Activated naive CD4-positive, alpha-beta T cell (primary cell): ENCODE measurements around the gene REEP3.
A peak's percentile ranks its signal among the peaks of the same experiment; 100 is the strongest.

Experiments
- DNase-seq, 4 experiments: peaks; one replicate each; lab custom pipeline; 2025; lab: John Stamatoyannopoulos, UW

Gene REEP3

GRCh38 chr10:63506554-63506953, 14.6 kb upstream of the REEP3 start:
- no peak for DNase-seq

GRCh38 chr10:63515002-63515763, 6.0 kb upstream of the REEP3 start:
- no peak for DNase-seq

DNA sequence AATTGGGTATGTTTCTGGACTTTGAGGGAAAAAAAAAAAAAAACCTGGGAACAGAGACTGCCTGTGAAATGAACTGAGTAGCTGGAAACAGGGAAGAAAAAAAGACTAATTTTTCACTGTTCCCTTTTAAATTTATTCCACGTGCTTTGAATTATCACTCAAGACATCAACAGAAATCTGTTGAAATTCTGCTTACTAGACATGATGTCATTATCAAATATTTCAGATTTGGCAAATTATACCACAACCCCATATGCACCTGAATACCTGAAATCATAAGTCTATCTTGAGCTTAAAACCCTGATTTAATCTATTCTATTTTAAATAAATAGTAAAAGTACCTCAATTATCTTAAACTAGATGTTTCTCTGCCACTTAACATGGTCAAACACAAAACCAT, 5.0 kb upstream of the REEP3 start:
- DNase-seq = no peak

DNA sequence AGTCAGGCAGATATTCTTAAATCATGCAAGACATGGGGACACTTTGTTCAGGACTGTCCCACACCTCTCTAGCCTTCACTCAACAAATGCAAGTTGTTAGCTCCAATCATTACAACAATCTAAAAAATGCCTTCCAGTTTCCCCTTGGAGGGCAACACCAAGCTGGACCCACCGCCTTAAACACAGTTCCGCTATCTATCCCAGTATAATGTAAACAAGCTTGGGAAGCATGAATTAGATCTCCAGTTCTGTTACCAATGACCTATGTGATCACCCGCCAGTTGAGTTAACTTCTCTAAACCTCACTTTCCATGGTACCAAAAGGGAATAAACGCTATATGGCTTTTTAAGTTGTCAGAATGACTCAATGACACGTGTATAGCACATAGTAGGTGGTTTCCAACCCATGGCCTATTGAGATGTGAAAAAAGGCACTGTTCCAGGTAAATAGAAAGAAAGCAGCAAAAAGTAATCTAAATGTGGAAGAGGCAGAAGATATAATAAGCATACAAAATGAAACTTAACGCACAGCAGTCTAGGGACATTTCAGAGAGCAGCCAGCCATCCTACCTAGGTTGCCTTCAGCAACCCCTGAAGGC, 2.4 kb upstream of the REEP3 start:
- DNase-seq = no peak

GRCh38 chr10:63521416-63522276, 445 bp downstream of the REEP3 start:
- DNase-seq = peak; percentile 30 to 46 (median 38)

DNA sequence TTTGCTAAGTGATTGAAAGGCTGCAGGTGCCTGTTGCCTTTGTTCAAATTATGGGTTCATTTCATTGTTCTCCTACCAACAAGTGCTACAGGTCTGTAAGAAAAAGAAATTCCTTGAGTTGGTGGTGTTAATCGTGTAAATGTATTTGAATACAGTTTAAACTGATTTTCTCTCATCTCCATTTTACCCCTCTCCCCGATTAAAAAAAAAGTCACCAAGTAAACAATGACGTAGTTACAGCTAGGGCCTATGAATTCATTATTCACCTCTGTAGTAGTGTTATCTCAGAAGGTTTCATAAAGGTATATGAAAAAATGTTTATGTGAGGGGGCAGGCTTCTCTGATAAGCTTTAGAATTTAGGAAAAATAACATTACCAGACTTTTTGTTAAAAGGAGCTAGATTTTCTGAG, 1.1 kb downstream of the REEP3 start:
- DNase-seq = no peak

DNA sequence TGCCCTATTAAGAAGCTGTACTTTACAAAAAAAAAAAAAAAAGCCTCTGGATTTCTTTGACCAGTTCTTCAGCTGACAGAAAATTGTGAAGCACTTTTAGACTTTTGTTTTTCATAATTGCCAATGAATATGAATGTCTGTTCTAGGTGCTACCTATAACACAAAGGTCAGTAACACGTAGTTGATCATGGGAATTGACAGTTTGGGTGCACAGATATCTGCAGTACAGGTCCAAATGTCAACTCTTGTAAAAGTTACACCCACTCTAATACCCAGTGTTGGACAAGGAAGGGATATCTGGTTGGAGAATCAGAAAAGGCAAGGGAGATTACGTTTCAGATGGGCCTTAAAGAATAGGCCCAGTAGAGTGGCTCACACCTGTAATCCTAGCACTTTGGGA, 1.8 kb downstream of the REEP3 start:
- DNase-seq = no peak

DNA sequence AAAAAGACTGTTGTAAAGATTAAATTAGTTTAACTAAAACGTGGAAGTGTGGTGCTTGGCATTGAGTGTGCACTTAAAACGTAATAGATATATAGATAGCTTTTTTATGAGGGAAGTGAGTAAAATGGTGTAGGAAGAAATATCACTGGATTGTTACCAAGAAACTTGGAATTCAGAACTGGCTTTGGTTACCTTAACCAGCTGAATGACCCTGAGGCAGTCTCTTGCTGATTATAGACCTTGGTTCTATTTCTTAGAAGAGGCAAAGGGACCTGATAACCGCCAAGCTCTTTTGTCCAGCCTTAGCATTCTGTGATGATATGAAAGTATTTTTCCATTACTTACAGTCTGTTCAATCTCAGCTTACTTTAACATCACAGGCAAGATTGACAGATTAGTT, 3.8 kb downstream of the REEP3 start:
- DNase-seq = no peak

- no peak for DNase-seq
These were observed 6.2 kb downstream of the REEP3 start for GRCh38 chr10:63527401-63527800.

- no peak for DNase-seq
These were observed 7.0 kb downstream of the REEP3 start for GRCh38 chr10:63528084-63528744.

- no peak for DNase-seq
These were observed 9.2 kb downstream of the REEP3 start for GRCh38 chr10:63530409-63530808.

DNA sequence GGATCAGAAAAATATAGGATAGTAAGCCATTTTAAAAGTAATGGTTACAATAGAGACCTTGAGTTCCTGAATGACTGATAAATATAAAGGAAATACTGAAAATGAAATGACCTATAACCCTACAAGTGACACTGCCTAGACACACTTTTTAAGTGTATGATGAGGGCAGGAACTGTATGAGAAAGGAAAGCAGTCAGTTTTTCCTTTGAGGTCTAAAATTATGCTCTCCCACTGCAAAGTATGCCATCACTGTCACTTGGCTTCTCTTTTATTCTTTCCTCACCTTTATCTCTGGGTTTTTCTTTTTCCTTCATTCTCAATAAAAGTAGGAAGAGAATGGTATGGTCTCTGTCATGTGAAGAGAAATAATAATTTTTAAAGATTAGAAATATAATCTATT, 13.5 kb downstream of the REEP3 start:
- no peak for DNase-seq

DNA sequence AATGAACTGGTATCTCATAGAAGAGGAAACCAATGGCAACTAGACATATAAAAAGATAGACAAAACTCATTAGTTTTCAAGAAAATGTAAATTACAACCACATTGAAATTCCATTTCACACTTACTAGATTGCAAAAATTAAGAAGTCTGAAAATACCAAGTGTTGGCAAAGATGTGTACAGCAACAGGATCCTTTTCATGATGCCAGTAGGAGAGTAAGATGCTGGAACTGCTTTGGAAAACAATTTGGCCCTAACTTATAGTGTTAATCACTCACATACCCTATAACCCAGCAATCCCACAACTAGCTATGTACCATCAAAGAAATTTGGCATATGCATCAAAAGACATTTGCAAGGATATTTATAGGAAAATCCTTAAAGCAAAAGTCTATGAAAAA, 15.5 kb downstream of the REEP3 start:
- no peak for DNase-seq

GRCh38 chr10:63537536-63537935, 16.3 kb downstream of the REEP3 start:
- no peak for DNase-seq

GRCh38 chr10:63539377-63539776, 18.2 kb downstream of the REEP3 start:
- DNase-seq = no peak

DNA sequence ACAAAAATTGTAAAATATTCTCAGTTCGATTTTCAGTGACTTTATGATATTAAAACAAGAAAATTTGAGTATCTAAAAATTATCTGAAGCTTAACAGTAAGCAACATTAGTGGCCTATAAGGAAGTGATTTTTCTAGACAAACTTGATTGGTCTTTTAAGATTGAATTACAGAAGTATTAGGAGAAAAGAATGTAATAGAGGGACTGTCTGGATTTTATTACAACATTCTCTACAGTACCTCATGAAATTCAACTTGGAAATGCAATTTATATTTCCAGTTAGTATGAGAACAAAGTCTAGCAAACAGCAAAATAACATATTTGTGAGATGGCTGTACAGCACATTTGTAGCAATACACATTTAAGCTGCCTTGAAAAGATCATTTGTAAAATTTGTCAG, 18.8 kb downstream of the REEP3 start:
- no peak for DNase-seq

GRCh38 chr10:63542835-63543575, 21.8 kb downstream of the REEP3 start:
- no peak for DNase-seq

- DNase-seq = no peak
These were observed 22.4 kb downstream of the REEP3 start for GRCh38 chr10:63543576-63543962.

DNA sequence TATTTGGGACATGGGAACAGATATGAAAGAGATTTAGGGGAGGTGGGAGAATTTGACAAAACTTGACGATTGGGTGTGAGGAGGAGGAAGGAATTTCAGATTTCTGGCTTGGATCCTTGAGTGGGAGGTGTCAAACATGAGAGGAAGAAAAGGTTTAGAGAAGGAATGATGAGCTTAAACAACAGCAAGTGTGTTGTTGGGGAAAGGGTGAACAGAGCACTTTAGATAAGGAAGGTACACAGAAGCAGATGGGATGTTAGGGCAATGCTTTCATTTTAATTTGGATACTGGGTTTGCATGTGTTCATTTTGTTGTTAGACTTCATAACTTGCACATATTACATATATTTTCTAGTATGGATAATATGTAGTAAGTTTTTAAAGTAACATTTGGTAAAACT, 23.2 kb downstream of the REEP3 start:
- DNase-seq = no peak

DNA sequence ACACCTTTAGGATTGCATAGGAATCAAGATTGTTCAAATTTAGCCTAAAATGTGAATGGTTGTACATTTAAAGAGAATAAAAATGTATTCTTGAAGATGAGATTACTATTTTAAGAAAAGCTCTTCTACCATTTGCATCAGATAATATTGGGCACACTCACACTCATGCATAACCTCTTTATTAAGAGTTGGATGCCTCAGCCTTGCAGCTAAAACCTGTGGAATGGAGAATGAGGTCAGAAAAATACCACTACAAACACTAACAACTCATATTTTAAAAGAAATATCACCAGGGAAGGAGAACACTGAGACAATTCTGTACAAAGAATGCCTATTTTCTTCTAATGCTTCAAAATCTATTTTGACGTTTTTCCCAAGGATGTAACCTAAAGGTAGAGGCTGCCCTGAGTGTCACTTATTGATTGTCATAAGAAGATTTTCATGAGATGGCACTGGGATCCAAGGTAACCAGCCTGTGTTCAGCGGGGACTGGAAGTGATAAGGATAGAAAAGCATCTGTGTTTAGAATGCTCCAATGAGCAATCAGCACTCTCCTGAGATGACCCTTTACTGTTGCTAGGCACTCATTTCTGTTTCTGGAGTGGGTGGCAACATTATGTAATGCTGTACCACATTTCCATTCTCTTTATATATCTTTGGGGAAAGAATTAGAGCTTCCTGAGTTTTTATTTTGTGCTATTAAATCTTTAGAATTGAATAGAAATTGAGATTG, 26.6 kb downstream of the REEP3 start:
- no peak for DNase-seq

GRCh38 chr10:63548860-63549259, 27.7 kb downstream of the REEP3 start:
- no peak for DNase-seq
